ENCODE results near the gene BHLHA9. TPM values are rescaled to one million over a fixed set of nuclear protein-coding genes. Genes with fewer than 3 reads are reported as not detected.
"Not testable (repeated sequence)": the region's sequence is repeated elsewhere in the genome, so short reads cannot be mapped to it uniquely, and the experiment has no call there.

BHLHA9 gene
- total RNA-seq, 1 experiment from 2014 or later, result not detected

- in situ Hi-C loops (cut with HindIII; ENCODE audit: low pct_unique_long_range_greater_than_20kb, low sequenced_read_pairs), result no loop called here
- no peak for DNase-seq (ENCODE audit: low read depth, low spot score)
These were observed 16.3 kb downstream of the BHLHA9 start for GRCh38 chr17:1286379-1287106.

GRCh38 chr17:1289695-1290094 is 19.5 kb downstream of the BHLHA9 start:
- DNase-seq (ENCODE audit: low read depth, low spot score), result no peak
- in situ Hi-C loops (cut with HindIII; ENCODE audit: low pct_unique_long_range_greater_than_20kb, low sequenced_read_pairs), result no loop called here

- in situ Hi-C loops (cut with HindIII; ENCODE audit: low pct_unique_long_range_greater_than_20kb, low sequenced_read_pairs), result no loop called here
- DNase-seq (ENCODE audit: low read depth, low spot score), result no peak
These were observed 20.4 kb downstream of the BHLHA9 start for GRCh38 chr17:1290676-1291075.

GRCh38 chr17:1294157-1294717 is 24.0 kb downstream of the BHLHA9 start:
- in situ Hi-C loops (cut with HindIII; ENCODE audit: low pct_unique_long_range_greater_than_20kb, low sequenced_read_pairs), result no loop called here
- DNase-seq (ENCODE audit: low read depth, low spot score), result no peak

- in situ Hi-C loops (cut with HindIII; ENCODE audit: low pct_unique_long_range_greater_than_20kb, low sequenced_read_pairs), result no loop called here
- no peak for DNase-seq (ENCODE audit: low read depth, low spot score)
These were observed 28.4 kb downstream of the BHLHA9 start for GRCh38 chr17:1298606-1299005.

- DNase-seq (ENCODE audit: low read depth, low spot score), result no peak
- in situ Hi-C loops (cut with HindIII; ENCODE audit: low pct_unique_long_range_greater_than_20kb, low sequenced_read_pairs), result no loop called here
These were observed 29.5 kb downstream of the BHLHA9 start for GRCh38 chr17:1299552-1300370.

GRCh38 chr17:1300371-1300905 is 30.2 kb downstream of the BHLHA9 start:
- in situ Hi-C loops (cut with HindIII; ENCODE audit: low pct_unique_long_range_greater_than_20kb, low sequenced_read_pairs), result no loop called here
- DNase-seq (ENCODE audit: low read depth, low spot score), result no peak

- no peak for DNase-seq (ENCODE audit: low read depth, low spot score)
- in situ Hi-C loops (cut with HindIII; ENCODE audit: low pct_unique_long_range_greater_than_20kb, low sequenced_read_pairs), result no loop called here
These were observed 31.3 kb downstream of the BHLHA9 start for GRCh38 chr17:1301546-1301945.

GRCh38 chr17:1302761-1303160 is 32.5 kb downstream of the BHLHA9 start:
- in situ Hi-C loops (cut with HindIII; ENCODE audit: low pct_unique_long_range_greater_than_20kb, low sequenced_read_pairs), result no loop called here

GRCh38 chr17:1304522-1304921 is 34.3 kb downstream of the BHLHA9 start:
- in situ Hi-C loops (cut with HindIII; ENCODE audit: low pct_unique_long_range_greater_than_20kb, low sequenced_read_pairs), result no loop called here
- DNase-seq (ENCODE audit: low read depth, low spot score), result no peak

More at GRCh38 chr17:1302761-1303160, 32.5 kb downstream of the BHLHA9 start:
- DNase-seq (ENCODE audit: low read depth, low spot score), result no peak

GRCh38 chr17:1304962-1305563 is 34.8 kb downstream of the BHLHA9 start:
- in situ Hi-C loops (cut with HindIII; ENCODE audit: low pct_unique_long_range_greater_than_20kb, low sequenced_read_pairs), result no loop called here
- no peak for DNase-seq (ENCODE audit: low read depth, low spot score)

GRCh38 chr17:1307829-1308228 is 37.6 kb downstream of the BHLHA9 start:
- DNase-seq (ENCODE audit: low read depth, low spot score); in situ Hi-C loops (cut with HindIII; ENCODE audit: low pct_unique_long_range_greater_than_20kb, low sequenced_read_pairs): not testable (repeated sequence)

GRCh38 chr17:1312261-1312870 is 42.1 kb downstream of the BHLHA9 start:
- in situ Hi-C loops (cut with HindIII; ENCODE audit: low pct_unique_long_range_greater_than_20kb, low sequenced_read_pairs), result no loop called here
- DNase-seq (ENCODE audit: low read depth, low spot score), result no peak

GRCh38 chr17:1313270-1314005 is 43.2 kb downstream of the BHLHA9 start:
- in situ Hi-C loops (cut with HindIII; ENCODE audit: low pct_unique_long_range_greater_than_20kb, low sequenced_read_pairs), result no loop called here
- DNase-seq (ENCODE audit: low read depth, low spot score), result no peak

- in situ Hi-C loops (cut with HindIII; ENCODE audit: low pct_unique_long_range_greater_than_20kb, low sequenced_read_pairs), result no loop called here
- no peak for DNase-seq (ENCODE audit: low read depth, low spot score)
These were observed 45.2 kb downstream of the BHLHA9 start for GRCh38 chr17:1315409-1315808.

- in situ Hi-C loops (cut with HindIII; ENCODE audit: low pct_unique_long_range_greater_than_20kb, low sequenced_read_pairs), result no loop called here
- DNase-seq (ENCODE audit: low read depth, low spot score), result no peak
These were observed 45.7 kb downstream of the BHLHA9 start for GRCh38 chr17:1315891-1316403.
